ENCODE data around the gene LENG9. TPM values are rescaled to one million over a fixed set of nuclear protein-coding genes. Genes with fewer than 3 reads are reported as not detected.

LENG9 gene
- total and polyA plus RNA-seq, 2 experiments from 2014 or later, result 7.6 TPM; not detected in 1

- no peak overlapping the region for H3K27ac ChIP-seq
- TF ChIP-seq, protein P1, sequence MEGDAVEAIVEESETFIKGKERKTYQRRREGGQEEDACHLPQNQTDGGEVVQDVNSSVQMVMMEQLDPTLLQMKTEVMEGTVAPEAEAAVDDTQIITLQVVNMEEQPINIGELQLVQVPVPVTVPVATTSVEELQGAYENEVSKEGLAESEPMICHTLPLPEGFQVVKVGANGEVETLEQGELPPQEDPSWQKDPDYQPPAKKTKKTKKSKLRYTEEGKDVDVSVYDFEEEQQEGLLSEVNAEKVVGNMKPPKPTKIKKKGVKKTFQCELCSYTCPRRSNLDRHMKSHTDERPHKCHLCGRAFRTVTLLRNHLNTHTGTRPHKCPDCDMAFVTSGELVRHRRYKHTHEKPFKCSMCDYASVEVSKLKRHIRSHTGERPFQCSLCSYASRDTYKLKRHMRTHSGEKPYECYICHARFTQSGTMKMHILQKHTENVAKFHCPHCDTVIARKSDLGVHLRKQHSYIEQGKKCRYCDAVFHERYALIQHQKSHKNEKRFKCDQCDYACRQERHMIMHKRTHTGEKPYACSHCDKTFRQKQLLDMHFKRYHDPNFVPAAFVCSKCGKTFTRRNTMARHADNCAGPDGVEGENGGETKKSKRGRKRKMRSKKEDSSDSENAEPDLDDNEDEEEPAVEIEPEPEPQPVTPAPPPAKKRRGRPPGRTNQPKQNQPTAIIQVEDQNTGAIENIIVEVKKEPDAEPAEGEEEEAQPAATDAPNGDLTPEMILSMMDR (IDR thresholded peaks at IDR 0.05; ENCODE audit: low read depth, low read length), result no peak
- H3K4me3 ChIP-seq, result no peak overlapping the region
- no peak for DNase-seq (ENCODE audit: low read depth in 1 of 2, low spot score in 1 of 2)
- H3K36me3 ChIP-seq, result no peaks in the 10 kb centered on the region
- no peaks in the 10 kb centered on the region for H3K4me1 ChIP-seq (ENCODE audit: low read depth)
- H3K9me3 ChIP-seq (ENCODE audit: low read depth), result no peaks in the 10 kb centered on the region
- no peaks in the 10 kb centered on the region for H3K27me3 ChIP-seq
Measured at GRCh38 chr19:54489766-54490165, 26.2 kb upstream of the LENG9 start.

DNA sequence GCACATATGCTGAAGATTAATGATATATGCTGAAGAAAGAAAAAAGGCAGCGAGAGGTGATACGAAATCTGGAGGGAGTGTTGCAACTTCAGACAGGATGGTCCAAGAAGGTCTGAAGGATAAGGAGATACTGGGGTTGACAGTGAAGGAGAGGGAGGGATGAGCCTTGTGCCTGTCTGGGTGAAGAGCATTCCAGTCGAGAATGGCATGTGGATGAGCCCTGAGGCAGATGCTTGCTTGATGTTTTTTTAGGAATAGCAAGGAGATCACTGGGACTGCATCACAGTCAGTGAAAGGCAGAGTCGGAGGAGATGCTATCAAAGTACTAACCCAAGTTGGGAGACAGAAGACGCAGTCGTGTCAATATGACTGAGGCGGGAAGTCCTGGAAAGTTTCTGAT is 25.8 kb upstream of the LENG9 start:
- H3K27me3 ChIP-seq, result no peaks in the 10 kb centered on the region
- H3K36me3 ChIP-seq, result no peaks in the 10 kb centered on the region
- H3K9me3 ChIP-seq (ENCODE audit: low read depth), result no peaks in the 10 kb centered on the region
- no peaks in the 10 kb centered on the region for H3K4me1 ChIP-seq (ENCODE audit: low read depth)
- H3K4me3 ChIP-seq, result no peak overlapping the region
- no peak for DNase-seq (ENCODE audit: low read depth in 1 of 2, low spot score in 1 of 2)
- TF ChIP-seq, protein P1 (IDR thresholded peaks at IDR 0.05; ENCODE audit: low read depth, low read length), result no peak
- no peak overlapping the region for H3K27ac ChIP-seq

- Histone ChIP-seq H3K4me3 (no peak overlapping the region), H3K27me3 (no peaks in the 10 kb centered on the region), H3K4me1 (ENCODE audit: low read depth) (no peaks in the 10 kb centered on the region), H3K9me3 (ENCODE audit: low read depth) (no peaks in the 10 kb centered on the region), H3K36me3 (no peaks in the 10 kb centered on the region), H3K27ac (no peak overlapping the region)
- no peak for DNase-seq (ENCODE audit: low read depth in 1 of 2, low spot score in 1 of 2)
- TF ChIP-seq, protein P1 (IDR thresholded peaks at IDR 0.05; ENCODE audit: low read depth, low read length), result no peak
Measured at GRCh38 chr19:54485851-54486250, 22.3 kb upstream of the LENG9 start.

DNA sequence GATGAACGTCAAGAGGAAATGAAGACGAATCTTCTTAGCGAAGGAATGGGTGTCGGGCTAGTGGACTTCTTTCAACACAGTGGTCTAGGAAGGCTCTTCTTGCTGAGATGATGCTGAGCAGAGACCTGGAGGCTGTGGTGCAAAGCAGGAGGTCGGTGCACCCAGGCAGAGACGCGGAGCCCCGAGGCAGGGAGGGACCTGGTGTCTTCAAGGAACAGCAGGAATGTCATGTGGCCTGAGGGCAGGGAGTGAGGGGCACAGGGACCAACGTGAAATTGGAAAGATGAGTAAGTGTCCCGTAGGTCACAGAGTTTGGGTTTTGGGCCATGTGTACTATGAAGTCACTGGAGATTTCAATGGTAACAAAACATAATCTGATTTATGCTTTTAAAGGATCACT is 20.9 kb upstream of the LENG9 start:
- Histone ChIP-seq H3K27ac (no peak overlapping the region), H3K27me3 (no peaks in the 10 kb centered on the region), H3K9me3 (ENCODE audit: low read depth) (no peaks in the 10 kb centered on the region), H3K36me3 (no peaks in the 10 kb centered on the region), H3K4me3 (no peak overlapping the region), H3K4me1 (ENCODE audit: low read depth) (no peaks in the 10 kb centered on the region)
- no peak for DNase-seq (ENCODE audit: low read depth in 1 of 2, low spot score in 1 of 2)
- TF ChIP-seq, protein P1 (IDR thresholded peaks at IDR 0.05; ENCODE audit: low read depth, low read length), result no peak

GRCh38 chr19:54482889-54483288 is 19.3 kb upstream of the LENG9 start:
- H3K27ac ChIP-seq, result no peak overlapping the region
- H3K27me3 ChIP-seq, result no peaks in the 10 kb centered on the region
- H3K4me1 ChIP-seq (ENCODE audit: low read depth), result no peaks in the 10 kb centered on the region
- no peaks in the 10 kb centered on the region for H3K9me3 ChIP-seq (ENCODE audit: low read depth)
- TF ChIP-seq, protein P1 (IDR thresholded peaks at IDR 0.05; ENCODE audit: low read depth, low read length), result no peak
- no peak overlapping the region for H3K4me3 ChIP-seq
- no peak for DNase-seq (ENCODE audit: low read depth in 1 of 2, low spot score in 1 of 2)
- no peaks in the 10 kb centered on the region for H3K36me3 ChIP-seq
